Keratinocyte (primary cell): ENCODE data around the gene SLC1A2.

Experiments
- EZH2 ChIP-seq: IDR thresholded peaks from one replicate; pipeline ENCODE4 v1.6.1; 2012; ENCODE audit warnings: inconsistent platforms, mild to moderate bottlenecking, low read length, moderate library complexity
- TF ChIP-seq, protein P1 (sequence below), 3 experiments: IDR thresholded peaks in 1 of 3; conservative IDR thresholded peaks in 1 of 3; optimal IDR thresholded peaks in 1 of 3; 2 replicates in 2 of 3; 3 replicates in 1 of 3; pipeline versions ENCODE3 to v1.5.1; 2011; ENCODE audit warnings: low read length in 3 of 3, mild to moderate bottlenecking in 3 of 3, moderate library complexity in 2 of 3, control low read depth in 1 of 3, inconsistent platforms in 1 of 3; ENCODE audit not compliant: insufficient read depth in 2 of 3; ENCODE audit errors: extremely low read depth in 1 of 3

DNA sequence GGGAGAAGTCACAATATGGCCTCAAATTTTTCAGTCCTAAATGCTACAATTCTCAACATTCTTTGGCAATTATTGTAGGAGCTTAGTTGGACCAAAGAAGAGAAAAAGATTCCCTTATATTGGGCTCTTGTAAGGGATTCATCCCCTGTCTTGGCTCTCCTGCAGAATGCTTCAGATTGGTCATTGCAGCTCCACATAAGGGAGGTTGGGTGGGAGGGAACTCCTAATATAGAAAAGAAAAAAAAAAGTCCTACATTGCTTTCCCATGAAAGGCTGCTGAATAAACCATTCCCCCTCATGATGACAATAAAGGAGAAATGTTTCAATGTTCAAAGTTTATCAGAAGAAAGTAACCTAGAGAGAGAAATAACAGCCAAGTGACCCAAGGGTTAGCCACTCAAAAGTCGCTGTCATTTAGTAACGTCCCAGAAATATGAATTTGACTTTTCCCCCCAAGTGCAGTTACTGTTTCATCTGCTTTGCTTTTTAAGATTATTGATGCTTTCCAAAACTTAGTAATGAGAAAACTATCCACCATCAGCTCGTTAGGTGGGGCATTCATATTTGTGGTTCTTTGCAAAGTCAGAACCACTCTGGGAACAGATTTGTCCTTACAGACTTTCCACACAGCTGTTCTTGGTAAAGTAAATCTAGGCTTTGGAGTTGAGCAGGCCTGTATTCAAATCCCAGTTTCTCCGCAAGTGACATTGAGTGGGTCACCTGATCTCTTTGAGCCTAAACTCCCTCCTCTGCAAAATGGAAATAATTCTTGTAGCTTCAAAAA lies 5.0 kb upstream of the SLC1A2 start:
- TF ChIP-seq, protein P1, sequence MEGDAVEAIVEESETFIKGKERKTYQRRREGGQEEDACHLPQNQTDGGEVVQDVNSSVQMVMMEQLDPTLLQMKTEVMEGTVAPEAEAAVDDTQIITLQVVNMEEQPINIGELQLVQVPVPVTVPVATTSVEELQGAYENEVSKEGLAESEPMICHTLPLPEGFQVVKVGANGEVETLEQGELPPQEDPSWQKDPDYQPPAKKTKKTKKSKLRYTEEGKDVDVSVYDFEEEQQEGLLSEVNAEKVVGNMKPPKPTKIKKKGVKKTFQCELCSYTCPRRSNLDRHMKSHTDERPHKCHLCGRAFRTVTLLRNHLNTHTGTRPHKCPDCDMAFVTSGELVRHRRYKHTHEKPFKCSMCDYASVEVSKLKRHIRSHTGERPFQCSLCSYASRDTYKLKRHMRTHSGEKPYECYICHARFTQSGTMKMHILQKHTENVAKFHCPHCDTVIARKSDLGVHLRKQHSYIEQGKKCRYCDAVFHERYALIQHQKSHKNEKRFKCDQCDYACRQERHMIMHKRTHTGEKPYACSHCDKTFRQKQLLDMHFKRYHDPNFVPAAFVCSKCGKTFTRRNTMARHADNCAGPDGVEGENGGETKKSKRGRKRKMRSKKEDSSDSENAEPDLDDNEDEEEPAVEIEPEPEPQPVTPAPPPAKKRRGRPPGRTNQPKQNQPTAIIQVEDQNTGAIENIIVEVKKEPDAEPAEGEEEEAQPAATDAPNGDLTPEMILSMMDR (optimal IDR thresholded peaks at IDR 0.05 in 1 of 3, IDR thresholded peaks at IDR 0.05 in 1 of 3, conservative IDR thresholded peaks at IDR 0.05 in 1 of 3; ENCODE audit: extremely low read depth in 1 of 3, insufficient read depth in 2 of 3, low read length in 3 of 3): no peak
- TF ChIP-seq EZH2: no peak
